ENCODE measurements around the gene TP53I11.

GRCh38 chr11:44885065-44885810, 65.4 kb downstream of the TP53I11 start:
- TF ChIP-seq, protein P1, sequence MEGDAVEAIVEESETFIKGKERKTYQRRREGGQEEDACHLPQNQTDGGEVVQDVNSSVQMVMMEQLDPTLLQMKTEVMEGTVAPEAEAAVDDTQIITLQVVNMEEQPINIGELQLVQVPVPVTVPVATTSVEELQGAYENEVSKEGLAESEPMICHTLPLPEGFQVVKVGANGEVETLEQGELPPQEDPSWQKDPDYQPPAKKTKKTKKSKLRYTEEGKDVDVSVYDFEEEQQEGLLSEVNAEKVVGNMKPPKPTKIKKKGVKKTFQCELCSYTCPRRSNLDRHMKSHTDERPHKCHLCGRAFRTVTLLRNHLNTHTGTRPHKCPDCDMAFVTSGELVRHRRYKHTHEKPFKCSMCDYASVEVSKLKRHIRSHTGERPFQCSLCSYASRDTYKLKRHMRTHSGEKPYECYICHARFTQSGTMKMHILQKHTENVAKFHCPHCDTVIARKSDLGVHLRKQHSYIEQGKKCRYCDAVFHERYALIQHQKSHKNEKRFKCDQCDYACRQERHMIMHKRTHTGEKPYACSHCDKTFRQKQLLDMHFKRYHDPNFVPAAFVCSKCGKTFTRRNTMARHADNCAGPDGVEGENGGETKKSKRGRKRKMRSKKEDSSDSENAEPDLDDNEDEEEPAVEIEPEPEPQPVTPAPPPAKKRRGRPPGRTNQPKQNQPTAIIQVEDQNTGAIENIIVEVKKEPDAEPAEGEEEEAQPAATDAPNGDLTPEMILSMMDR (conservative IDR thresholded peaks at IDR 0.05) = no peak
- TF ChIP-seq ZFX (IDR thresholded peaks at IDR 0.05) = no peak

Data from C4-2B (cell line).